Testis (tissue), 3 donors: ENCODE measurements around the gene UBR7. TPM values are rescaled to one million over a fixed set of nuclear protein-coding genes. Genes with fewer than 3 reads are reported as not detected.

Source experiments
- DNase-seq: peaks from one replicate; pipeline ENCODE4 v3.0.0-alpha.2; 2019
- H3K27ac ChIP-seq, 2 donors: fragments of 200-600 bp; sonication (generic); one replicate each; pipeline ENCODE4 v1.5.1; 2019
- H3K27me3 ChIP-seq: fragments of 200-600 bp; sonication (generic); one replicate; pipeline ENCODE4 v1.5.1; 2019
- H3K36me3 ChIP-seq: fragments of 200-600 bp; sonication (generic); one replicate; pipeline ENCODE4 v1.5.1; 2017; ENCODE audit warnings: low read depth; ENCODE audit errors: missing control alignments
- H3K4me1 ChIP-seq: fragments of 200-600 bp; sonication (generic); one replicate; pipeline ENCODE4 v1.5.1; 2019
- H3K4me3 ChIP-seq, 2 donors: fragments of 200-600 bp; sonication (generic); one replicate each; pipeline ENCODE4 v1.5.1; 2017 to 2019
- H3K9me3 ChIP-seq: fragments of 200-600 bp; sonication (generic); one replicate; pipeline ENCODE4 v1.5.1; 2017
- POLR2A ChIP-seq: fragments of 450-650 bp; IDR thresholded peaks from one replicate; pipeline ENCODE4 v1.6.1; 2017; ENCODE audit warnings: antibody characterized with exemption, mild to moderate bottlenecking, moderate library complexity
- WGBS, 2 donors: methylation state at CpG; one replicate each; pipeline ENCODE4 v1.1.5; 2018; 5-methylcytosine and 5-hydroxymethylcytosine counted together
- intact Hi-C: fragments of 100-400 bp; cut with DNase I; formaldehyde crosslinking; loops from one replicate; pipeline ENCODE4 v1.15.1; 2023; ENCODE audit warnings: low total_unique reads
- polyA plus RNA-seq: library from polyadenylated mRNA; stranded (reverse); fragments of 350-450 nt; fragmentation: Illumina TruSeq; extraction: RNeasy Lipid Tissue Mini Kit (QIAGEN cat#74804); gene quantifications from one replicate; pipeline ENCODE4 v1.2.3, GENCODE V29; 2014; ENCODE audit warnings: low read depth, low replicate concordance; ENCODE audit not compliant: insufficient read depth
- total RNA-seq, 2 donors: library from RNA; depleted of rRNA; stranded (reverse); fragments of >200 nt; gene quantifications; one replicate each; pipeline ENCODE4 v1.2.3, GENCODE V29; 2016
- TF ChIP-seq, protein P1 (sequence below), 3 experiments: fragments of 450-650 bp in 2 of 3; fragments of 200-600 bp in 1 of 3; sonication (generic) in 1 of 3; IDR thresholded peaks; one replicate each; pipeline ENCODE4 v1.5.1; 2016 to 2019; ENCODE audit warnings: antibody characterized with exemption in 3 of 3, mild to moderate bottlenecking in 2 of 3, moderate library complexity in 1 of 3

Gene UBR7
- total and polyA plus RNA-seq, 3 donors from 2014 or later, result 35.5 to 50.5 (median 36.1) TPM

DNA sequence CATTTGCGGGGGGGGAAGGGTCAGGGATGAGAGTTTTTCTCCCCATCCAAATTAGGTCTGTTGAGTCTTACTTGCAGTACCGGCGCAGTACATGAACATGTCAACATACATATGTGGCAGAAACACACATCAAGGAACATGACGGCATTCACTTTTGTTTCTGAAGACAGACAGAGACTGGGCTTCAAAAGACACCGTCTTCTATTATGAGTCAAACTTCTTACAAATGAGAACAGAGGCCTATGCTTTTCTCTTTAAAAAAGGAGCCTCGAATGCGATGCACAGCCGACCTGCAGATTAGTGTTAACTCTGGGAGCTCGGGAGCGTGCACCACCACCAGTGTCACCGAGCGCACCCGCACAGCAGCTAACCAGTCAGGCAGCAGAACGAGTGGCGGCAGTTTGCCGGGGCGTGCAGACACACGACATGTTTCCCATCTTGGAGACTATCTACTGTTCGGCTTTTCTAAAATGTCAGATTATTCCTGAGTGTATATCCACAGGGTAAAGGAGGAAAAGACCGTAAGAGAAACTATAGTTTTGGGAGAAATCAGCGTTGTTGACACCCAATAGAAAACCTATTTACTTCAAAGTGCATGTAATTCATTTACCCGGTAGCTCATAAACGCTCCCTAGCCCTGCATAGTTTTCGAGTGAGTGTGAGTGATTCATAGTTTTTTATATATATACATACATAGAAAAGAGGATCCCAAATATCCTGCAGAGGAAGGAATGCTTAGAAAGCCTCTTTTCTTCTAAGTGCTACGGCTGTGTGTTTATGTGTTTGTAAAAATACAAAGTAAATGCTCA lies 33.0 kb downstream of the UBR7 start:
- no peak for TF ChIP-seq POLR2A
- TF ChIP-seq, protein P1, sequence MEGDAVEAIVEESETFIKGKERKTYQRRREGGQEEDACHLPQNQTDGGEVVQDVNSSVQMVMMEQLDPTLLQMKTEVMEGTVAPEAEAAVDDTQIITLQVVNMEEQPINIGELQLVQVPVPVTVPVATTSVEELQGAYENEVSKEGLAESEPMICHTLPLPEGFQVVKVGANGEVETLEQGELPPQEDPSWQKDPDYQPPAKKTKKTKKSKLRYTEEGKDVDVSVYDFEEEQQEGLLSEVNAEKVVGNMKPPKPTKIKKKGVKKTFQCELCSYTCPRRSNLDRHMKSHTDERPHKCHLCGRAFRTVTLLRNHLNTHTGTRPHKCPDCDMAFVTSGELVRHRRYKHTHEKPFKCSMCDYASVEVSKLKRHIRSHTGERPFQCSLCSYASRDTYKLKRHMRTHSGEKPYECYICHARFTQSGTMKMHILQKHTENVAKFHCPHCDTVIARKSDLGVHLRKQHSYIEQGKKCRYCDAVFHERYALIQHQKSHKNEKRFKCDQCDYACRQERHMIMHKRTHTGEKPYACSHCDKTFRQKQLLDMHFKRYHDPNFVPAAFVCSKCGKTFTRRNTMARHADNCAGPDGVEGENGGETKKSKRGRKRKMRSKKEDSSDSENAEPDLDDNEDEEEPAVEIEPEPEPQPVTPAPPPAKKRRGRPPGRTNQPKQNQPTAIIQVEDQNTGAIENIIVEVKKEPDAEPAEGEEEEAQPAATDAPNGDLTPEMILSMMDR (IDR thresholded peaks at IDR 0.05), result no peak
- H3K27ac ChIP-seq, result no peak overlapping the region
- intact Hi-C loops, result no loop called here
- H3K4me3 ChIP-seq, result no peak overlapping the region
- no peaks in the 10 kb centered on the region for H3K36me3 ChIP-seq
- no peaks in the 10 kb centered on the region for H3K9me3 ChIP-seq
- no peak for DNase-seq
- no peaks in the 10 kb centered on the region for H3K27me3 ChIP-seq
- H3K4me1 ChIP-seq, result no peaks in the 10 kb centered on the region
- 91 to 94% methylated on average over 25 of the region's 25 CpGs for WGBS, 2 donors

DNA sequence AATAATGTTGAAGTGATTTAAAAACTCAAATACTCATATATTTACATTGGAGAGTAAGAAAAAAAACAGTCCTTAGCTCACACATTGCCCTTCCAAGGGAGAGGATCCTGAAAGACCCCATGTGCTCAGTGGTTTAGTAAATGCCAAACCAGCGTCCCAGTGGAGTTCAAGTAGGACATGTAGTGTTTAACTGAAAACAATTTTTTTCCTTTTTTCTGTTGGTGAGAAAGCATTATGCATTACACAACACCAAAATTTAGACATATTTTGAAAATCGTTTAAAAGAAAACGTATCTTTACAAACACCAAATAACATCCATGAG lies 33.6 kb downstream of the UBR7 start:
- no peaks in the 10 kb centered on the region for H3K4me1 ChIP-seq
- H3K4me3 ChIP-seq, result no peak overlapping the region
- TF ChIP-seq, protein P1 (IDR thresholded peaks at IDR 0.05), result no peak
- TF ChIP-seq POLR2A, result no peak
- DNase-seq, result no peak
- no peaks in the 10 kb centered on the region for H3K36me3 ChIP-seq
- intact Hi-C loops, result no loop called here
- no peaks in the 10 kb centered on the region for H3K27me3 ChIP-seq
- 76 to 87% methylated on average over 3 of the region's 3 CpGs for WGBS, 2 donors
- no peaks in the 10 kb centered on the region for H3K9me3 ChIP-seq
- H3K27ac ChIP-seq, result no peak overlapping the region

DNA sequence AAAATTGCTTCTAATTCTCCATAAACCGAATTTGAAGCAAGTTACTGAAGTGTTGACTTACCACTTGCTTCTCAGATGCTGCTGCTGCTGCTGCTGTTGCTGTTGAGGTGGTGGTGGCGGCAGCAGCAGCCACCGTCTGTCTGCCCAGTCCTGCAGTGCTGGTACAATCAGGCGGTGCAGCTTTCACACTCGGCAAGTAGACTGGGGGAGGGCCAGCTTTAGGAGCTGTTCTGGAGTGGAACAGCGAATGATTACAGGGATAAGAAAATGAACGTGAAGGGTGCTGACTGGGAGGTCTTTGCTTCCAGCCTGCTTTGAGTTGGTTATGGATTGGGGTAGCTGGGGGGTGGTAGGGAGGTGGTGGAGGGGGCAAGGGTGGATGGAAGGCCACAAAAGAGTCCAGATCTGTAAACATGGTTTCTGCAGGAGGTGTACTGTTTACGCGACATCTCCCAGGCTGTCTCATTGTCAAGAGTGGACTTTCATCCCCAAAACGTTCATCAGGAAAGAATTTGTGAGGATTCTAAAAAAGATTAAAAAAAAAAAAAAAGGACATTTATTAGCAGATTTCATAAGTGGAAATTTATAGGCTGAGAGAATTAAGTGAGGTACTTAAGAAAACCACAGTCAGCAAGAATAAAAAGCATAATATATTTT lies 38.8 kb downstream of the UBR7 start:
- Histone ChIP-seq H3K27me3 (no peaks in the 10 kb centered on the region), H3K27ac (no peak overlapping the region), H3K4me1 (no peaks in the 10 kb centered on the region), H3K9me3 (no peaks in the 10 kb centered on the region), H3K36me3 (no peaks in the 10 kb centered on the region), H3K4me3 (no peak overlapping the region)
- WGBS, 2 donors, result 88 to 89% methylated on average over 10 of the region's 10 CpGs
- no peak for DNase-seq
- TF ChIP-seq, protein P1 (IDR thresholded peaks at IDR 0.05), result no peak
- TF ChIP-seq POLR2A, result no peak
- intact Hi-C loops, result no loop called here

DNA sequence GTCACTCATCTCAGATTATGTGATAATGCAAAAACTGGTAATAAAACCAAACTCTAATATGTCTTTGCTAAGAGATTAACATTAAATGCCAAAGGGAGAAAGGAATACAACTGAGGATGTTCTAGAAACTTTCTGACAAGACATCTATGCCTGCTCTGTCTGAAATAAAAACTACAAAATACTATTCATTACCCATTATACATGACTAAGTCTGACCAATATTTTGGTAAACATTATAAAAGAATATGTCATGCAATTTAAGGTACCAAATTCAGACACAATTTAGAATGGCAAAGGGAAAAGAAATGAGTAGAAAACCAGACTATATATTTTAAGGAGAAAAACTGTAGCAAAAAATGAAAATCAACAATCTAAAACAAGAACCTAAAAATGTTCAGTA lies 39.5 kb downstream of the UBR7 start:
- TF ChIP-seq, protein P1 (IDR thresholded peaks at IDR 0.05), result no peak
- TF ChIP-seq POLR2A, result no peak
- no peak overlapping the region for H3K4me3 ChIP-seq
- no peaks in the 10 kb centered on the region for H3K36me3 ChIP-seq
- intact Hi-C loops, result no loop called here
- H3K27me3 ChIP-seq, result no peaks in the 10 kb centered on the region
- H3K4me1 ChIP-seq, result no peaks in the 10 kb centered on the region
- no peaks in the 10 kb centered on the region for H3K9me3 ChIP-seq
- no peak for DNase-seq
- H3K27ac ChIP-seq, result no peak overlapping the region
